ENCODE results near the gene PEX5L. TPM values are rescaled to one million over a fixed set of nuclear protein-coding genes. Genes with fewer than 3 reads are reported as not detected.
A peak's percentile ranks its signal among the peaks of the same experiment; 100 is the strongest.
"Not testable (repeated sequence)": the region's sequence is repeated elsewhere in the genome, so short reads cannot be mapped to it uniquely, and the experiment has no call there.

Gene PEX5L
- total RNA-seq, 1 donor from 2014 or later = 0.15 TPM

DNA sequence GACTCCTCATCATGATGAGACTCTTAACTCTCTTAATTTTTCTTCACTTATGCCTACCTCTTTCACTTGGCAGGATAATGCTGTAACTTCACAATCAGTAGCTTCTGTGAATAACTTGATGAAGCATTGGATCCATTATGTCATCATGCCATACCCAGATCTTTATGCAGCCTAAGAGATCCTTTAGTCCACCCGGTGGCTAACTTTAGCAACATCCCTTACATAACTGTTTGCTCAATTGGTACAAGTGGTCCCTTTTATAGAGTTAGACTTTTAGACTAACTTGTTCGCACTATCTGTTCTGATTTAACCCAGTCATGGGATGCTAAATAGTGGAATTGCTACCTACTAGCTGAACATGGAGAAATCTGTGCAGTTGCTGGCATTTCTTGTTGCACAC, 199.4 kb downstream of the PEX5L start:
- peak; percentile 12 for DNase-seq (ENCODE audit: low read depth)

DNA sequence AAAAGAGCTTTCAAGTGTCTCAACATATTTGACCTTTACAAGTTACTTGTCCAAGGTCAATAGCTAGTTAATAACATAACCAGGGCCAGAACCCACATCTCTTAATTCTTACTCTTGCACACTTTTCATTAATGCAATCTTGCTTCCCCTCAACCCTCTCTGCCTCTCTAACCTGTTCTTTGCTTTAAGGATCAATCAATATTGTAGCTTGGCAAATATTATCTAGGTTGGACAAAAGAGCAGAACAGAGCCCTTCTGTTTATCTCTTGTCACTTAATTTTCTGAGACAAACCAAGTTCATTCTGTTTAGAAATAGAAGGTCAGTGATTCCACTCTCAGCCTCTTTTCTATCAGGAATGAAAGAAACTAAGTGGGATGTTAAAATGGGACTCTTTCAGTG, 203.4 kb downstream of the PEX5L start:
- no peak for DNase-seq (ENCODE audit: low read depth)

- DNase-seq (ENCODE audit: low read depth) = no peak
These were observed 204.3 kb downstream of the PEX5L start for GRCh38 chr3:179832333-179832854.

DNA sequence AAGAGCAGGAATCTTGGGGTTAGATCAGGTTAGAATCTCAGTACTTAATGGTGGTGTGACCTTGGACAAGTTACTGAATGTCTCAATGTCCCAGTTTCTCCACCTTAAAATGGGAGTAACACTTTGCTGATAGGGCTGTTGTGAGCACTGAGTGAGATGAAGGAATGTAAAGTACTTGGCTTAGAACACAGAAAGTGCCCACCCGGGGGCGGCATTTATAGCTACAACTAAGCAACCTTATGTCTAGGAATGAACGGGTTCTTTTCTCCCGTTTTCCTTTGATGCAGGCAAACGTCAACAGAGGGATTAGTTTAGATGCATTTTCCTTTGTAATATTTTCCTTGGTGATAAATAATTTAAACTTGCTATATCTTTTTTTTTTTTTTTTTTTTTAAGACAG, 207.3 kb downstream of the PEX5L start:
- no peak for DNase-seq (ENCODE audit: low read depth)

DNA sequence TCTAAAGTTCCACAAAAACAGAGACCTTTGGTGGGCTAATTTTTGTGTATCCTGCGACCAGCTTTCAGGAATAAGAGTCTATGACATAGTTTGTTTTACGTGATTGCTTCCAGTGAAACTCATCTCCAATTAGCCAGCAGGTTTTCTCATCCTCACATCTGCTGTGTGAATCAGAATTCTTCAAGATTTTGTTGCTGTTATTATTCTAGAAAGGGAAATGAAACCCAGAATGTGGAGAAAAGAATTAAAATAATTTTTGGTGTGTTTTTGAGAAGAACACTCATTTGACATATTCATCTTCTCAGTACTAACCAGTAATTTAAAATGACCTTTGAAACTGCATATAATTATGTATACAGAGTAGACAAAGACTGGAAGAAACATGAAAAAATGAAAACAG, 208.0 kb downstream of the PEX5L start:
- DNase-seq (ENCODE audit: low read depth) = no peak

DNA sequence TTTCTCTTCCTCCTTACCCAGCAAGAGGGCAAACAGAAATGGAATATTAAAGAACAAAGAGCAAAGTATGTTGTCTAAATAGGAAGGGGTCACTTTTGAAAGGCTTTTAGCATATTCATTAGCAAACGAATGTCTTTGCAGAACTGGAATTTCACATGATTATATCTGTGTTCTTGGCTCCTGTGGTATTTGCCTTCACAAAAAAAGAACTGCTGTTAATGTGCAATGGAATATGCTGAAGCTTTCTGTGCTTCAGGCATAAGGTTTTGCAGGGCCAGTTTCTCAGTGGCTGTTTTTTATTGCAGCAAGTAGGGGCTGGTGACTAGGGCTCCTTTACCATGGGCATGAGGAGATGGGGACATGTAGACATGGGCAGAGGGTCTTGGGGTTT, 210.5 kb downstream of the PEX5L start:
- DNase-seq (ENCODE audit: low read depth) = peak; percentile 3

DNA sequence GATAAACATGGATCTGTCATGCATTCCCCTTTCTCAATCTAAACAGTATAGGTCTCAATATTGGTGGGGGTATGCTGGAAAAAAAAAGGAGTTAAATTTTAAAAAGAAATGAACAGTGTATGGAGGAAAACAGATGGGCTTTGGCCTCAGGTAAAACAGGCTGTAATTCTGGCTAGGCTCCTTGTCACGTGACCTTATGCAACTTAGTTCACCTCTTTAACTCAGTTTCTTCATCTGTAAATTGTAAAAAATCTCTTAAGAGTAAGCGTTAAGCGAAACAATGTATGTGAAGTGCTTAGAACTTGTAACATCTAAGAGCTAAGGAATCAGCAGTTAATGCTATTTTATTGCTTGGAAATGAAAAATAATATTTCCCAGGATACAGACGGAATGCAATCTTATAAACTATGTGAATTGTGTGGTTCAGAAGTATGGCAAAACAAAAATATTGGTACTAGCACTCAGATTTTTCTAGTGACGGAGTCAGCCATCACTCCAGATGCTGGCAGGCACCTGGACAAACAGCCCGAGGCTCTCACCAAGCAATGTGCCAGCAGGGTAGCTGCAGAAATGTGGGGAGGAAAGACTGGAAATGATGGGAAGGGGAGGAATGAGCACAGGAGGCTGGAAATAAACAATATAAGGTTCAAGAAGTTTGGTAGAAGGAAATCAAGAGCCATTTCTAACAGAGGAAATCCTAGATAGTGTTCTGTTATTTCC, 211.1 kb downstream of the PEX5L start:
- DNase-seq (ENCODE audit: low read depth) = no peak

- no peak for DNase-seq (ENCODE audit: low read depth)
These were observed 214.4 kb downstream of the PEX5L start for GRCh38 chr3:179822296-179822695.

GRCh38 chr3:179819379-179819778, 217.4 kb downstream of the PEX5L start:
- DNase-seq (ENCODE audit: low read depth) = no peak

- DNase-seq (ENCODE audit: low read depth) = no peak
These were observed 224.7 kb downstream of the PEX5L start for GRCh38 chr3:179812096-179812382.

GRCh38 chr3:179811321-179812095, 225.2 kb downstream of the PEX5L start:
- peak; percentile 76 for DNase-seq (ENCODE audit: low read depth)

- DNase-seq (ENCODE audit: low read depth) = no peak
These were observed 227.1 kb downstream of the PEX5L start for GRCh38 chr3:179809639-179810038.

DNA sequence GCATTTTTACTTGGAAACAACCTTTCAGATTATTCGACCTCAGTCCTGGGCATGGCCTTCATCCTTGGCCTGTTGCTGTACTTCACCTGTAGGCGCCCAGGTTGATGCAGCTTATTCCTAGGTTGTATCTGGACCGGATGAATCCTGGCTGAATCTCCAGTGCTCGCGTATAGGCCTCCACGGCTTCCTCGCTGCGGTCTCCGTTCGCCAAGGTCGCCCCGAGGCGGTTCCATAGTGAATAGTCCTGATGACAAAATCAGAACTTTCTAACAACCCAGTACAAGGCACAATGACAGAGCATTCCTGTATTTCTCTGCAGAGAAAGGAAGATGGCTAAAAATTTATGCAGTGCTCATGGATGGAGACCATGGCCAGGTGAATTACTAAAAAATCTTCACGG, 229.1 kb downstream of the PEX5L start:
- DNase-seq (ENCODE audit: low read depth) = no peak

GRCh38 chr3:179806177-179806576, 230.6 kb downstream of the PEX5L start:
- no peak for DNase-seq (ENCODE audit: low read depth)

DNA sequence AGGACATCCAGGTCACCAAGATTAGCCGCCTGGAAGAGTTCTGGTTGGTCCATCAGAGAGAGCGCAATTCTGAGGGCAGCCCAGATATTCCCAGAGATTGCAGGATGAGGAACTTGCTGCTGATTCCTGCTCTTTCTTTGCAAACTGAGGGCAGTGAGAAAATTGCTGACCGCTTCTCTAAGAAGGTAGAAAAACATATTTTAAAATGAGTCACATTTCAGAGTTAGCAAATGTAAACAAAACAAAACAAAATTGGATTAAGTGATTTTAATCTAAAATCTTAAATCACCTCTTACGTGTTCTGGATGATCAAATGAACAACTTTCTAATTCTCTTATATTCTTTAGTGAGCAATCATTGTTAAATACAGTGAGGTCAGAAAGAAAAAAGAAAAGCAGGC, 234.9 kb downstream of the PEX5L start:
- DNase-seq (ENCODE audit: low read depth) = no peak

DNA sequence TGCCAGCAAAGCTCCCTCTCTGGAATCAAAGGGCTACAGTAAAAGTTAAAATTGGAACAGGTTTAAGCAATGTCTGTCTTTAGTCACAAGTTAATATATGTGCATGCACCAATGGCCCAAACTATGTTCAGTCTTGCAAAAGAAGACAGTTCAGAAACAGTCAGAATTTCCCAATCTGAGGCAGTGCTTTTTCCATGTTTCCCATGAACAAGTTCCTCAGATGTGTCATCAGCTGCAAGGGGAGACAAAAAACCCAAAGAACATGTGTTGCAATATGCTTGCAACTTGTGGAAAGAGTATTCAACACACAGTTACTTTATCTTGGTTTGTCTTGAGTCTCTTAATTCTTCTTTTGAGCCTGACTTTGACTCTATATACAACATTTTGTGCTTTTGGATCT, 235.5 kb downstream of the PEX5L start:
- peak; percentile 97 for DNase-seq (ENCODE audit: low read depth)

DNA sequence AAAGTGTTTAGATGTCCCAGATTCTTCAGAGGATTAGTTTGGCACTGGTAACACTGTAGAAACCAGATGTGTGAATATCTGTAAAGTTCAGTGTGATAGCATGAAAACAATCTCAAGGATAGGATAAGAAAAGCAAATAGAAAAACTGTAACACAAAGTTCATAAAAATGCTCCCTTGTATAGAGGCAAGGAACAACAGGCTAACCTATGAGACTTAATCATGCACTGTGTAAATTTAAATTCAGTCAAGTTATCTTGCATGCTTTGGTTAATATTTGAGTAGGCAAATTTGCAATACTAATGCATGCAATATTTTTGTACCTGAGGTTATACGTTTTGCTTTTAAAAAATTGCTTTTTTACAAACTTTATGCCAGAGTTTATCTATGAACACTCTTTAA, 239.5 kb downstream of the PEX5L start:
- no peak for DNase-seq (ENCODE audit: low read depth)

DNA sequence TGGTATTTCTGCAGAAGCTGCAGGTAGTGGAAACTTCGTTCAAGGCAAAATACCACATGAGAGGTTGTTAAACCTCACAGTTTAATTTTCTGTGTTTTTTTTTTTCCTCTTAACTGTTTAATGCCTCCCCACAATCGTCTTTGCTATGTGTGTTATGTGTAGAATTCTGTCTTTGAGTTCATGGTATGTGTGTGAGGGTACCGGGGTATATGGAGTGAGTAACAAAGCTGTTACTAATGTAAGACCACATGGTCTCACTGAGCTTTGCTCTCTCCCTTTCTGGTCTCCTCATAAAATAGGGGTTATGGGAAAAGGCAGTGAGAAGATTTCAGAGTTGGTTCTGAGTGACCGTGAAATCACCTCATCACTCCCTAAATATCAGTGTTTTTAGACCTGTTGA, 240.3 kb downstream of the PEX5L start:
- DNase-seq (ENCODE audit: low read depth) = no peak

DNA sequence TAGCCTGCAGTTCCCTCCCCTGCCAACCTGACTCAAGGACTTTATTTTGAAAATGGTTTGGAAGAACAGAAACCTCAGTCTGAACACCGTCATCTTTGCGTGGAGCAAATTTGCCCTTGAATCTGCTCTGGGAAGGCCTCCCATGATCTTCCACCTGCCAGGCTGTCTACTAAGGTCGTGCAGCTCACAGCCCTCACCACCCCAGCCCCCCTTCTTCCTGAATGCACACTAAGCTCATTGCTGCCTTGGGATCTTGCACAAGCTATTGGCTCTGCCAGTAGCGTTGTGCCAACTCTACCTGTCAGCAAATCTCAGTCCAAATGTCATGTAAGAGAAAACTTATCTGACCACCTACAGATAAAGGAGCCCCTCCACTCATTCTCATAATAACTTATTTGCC, 242.4 kb downstream of the PEX5L start:
- DNase-seq (ENCODE audit: low read depth) = no peak

GRCh38 chr3:179791793-179792192, 244.9 kb downstream of the PEX5L start:
- no peak for DNase-seq (ENCODE audit: low read depth)

DNA sequence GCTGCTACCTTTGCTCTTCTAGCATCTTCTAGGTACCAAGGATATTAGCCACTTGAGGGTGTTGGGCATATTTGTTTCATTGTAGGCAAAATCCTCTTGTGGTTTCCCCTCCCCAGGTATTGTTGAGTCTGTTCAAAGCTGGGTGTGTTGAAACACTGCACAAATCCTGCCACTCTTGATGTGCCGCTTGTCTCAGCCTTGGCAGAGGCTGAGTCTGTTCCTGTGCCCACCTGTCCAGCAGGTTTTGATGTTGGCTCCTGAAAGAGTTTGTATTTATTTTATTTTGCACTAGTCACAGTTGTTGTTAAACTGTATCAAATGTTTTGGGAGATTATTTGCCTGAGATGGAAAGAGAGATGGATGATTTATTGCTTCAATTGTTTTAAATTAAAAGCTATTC, 247.7 kb downstream of the PEX5L start:
- DNase-seq (ENCODE audit: low read depth) = no peak

DNA sequence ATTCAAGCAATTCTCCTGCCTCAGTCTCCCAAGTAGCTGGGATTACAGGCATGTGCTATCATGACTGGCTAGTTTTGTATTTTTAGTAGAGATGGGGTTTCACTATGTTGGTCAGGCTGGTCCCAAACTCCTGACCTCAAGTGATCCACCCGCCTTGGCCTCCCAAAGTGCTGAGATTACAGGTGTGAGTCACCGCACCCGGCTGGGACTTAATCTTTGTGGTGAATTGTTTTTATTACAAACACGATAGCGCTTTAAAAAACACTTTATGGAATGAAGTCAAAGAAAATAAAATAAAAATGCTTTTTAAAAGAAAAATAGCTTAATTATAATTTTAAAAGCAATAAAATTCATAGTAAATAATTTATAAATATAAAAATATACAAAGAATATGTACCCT, 253.9 kb downstream of the PEX5L start:
- DNase-seq (ENCODE audit: low read depth) = not testable (repeated sequence)

GRCh38 chr3:179775416-179776122, 261.2 kb downstream of the PEX5L start:
- DNase-seq (ENCODE audit: low read depth) = no peak

Measured in renal cortical epithelial cell (primary cell).